ENCODE results near the gene SOX6. TPM values are rescaled to one million over a fixed set of nuclear protein-coding genes. Genes with fewer than 3 reads are reported as not detected.
A peak's percentile ranks its signal among the peaks of the same experiment; 100 is the strongest.

The SOX6 gene
- total RNA-seq, 6 experiments from 2014 or later = 3.3 to 16.1 (median 7.8) TPM

- intact Hi-C loops (cut with DNase I) = no loop called here
- Histone ChIP-seq H3K4me3 (no peak overlapping the region), H3K9me3 (no peaks in the 10 kb centered on the region), H3K36me3 (no peaks in the 10 kb centered on the region), H3K27ac (no peak overlapping the region), H3K27me3 (no peaks in the 10 kb centered on the region), H3K4me1 (no peaks in the 10 kb centered on the region)
- no peak for DNase-seq
- ATAC-seq = peak; percentile 20 to 39 (median 30)
- 54% methylated on average over 3 of the region's 3 CpGs for WGBS (ENCODE audit: insufficient coverage, low coverage, low lambda C conversion rate, missing lambda C conversion rate)
- TF ChIP-seq CTCF (IDR thresholded peaks at IDR 0.05) (no peak), POLR2A (IDR thresholded peaks at IDR 0.05) (no peak)
Measured at GRCh38 chr11:16124390-16124789, 232.0 kb downstream of the SOX6 start.

GRCh38 chr11:16121853-16122252 lies 234.5 kb downstream of the SOX6 start:
- Histone ChIP-seq H3K27ac (no peak overlapping the region), H3K4me3 (no peak overlapping the region), H3K36me3 (no peaks in the 10 kb centered on the region), H3K9me3 (no peaks in the 10 kb centered on the region), H3K27me3 (no peaks in the 10 kb centered on the region), H3K4me1 (no peaks in the 10 kb centered on the region)
- intact Hi-C loops (cut with DNase I) = no loop called here
- 77% methylated on average over 1 of the region's 1 CpG for WGBS (ENCODE audit: insufficient coverage, low coverage, low lambda C conversion rate, missing lambda C conversion rate)
- DNase-seq = no peak
- TF ChIP-seq POLR2A (IDR thresholded peaks at IDR 0.05) (no peak), CTCF (IDR thresholded peaks at IDR 0.05) (no peak)
- no peak for ATAC-seq

GRCh38 chr11:16120008-16120407 lies 236.3 kb downstream of the SOX6 start:
- TF ChIP-seq CTCF (IDR thresholded peaks at IDR 0.05) (no peak), POLR2A (IDR thresholded peaks at IDR 0.05) (no peak)
- H3K4me1 ChIP-seq = peaks cover 0 to 6% (median 2%) of the 10 kb centered on the region in 4 donors
- H3K27me3 ChIP-seq = no peaks in the 10 kb centered on the region
- intact Hi-C loops (cut with DNase I) = no loop called here
- no peaks in the 10 kb centered on the region for H3K9me3 ChIP-seq
- DNase-seq (no peak), ATAC-seq (no peak)
- no peak overlapping the region for H3K4me3 ChIP-seq
- no peaks in the 10 kb centered on the region for H3K36me3 ChIP-seq
- no peak overlapping the region for H3K27ac ChIP-seq

GRCh38 chr11:16117989-16118756 lies 238.2 kb downstream of the SOX6 start:
- ATAC-seq = no peak
- Histone ChIP-seq H3K4me3 (no peak overlapping the region), H3K27me3 (no peaks in the 10 kb centered on the region), H3K9me3 (no peaks in the 10 kb centered on the region), H3K4me1 (peaks cover 0 to 22% (median 4%) of the 10 kb centered on the region in 4 donors), H3K27ac (no peak overlapping the region), H3K36me3 (no peaks in the 10 kb centered on the region)
- no peak for TF ChIP-seq CTCF (IDR thresholded peaks at IDR 0.05)
- no peak for TF ChIP-seq POLR2A (IDR thresholded peaks at IDR 0.05)
- DNase-seq = no peak
- 69% methylated on average over 4 of the region's 4 CpGs for WGBS (ENCODE audit: insufficient coverage, low coverage, low lambda C conversion rate, missing lambda C conversion rate)
- intact Hi-C loops (cut with DNase I) = no loop called here

Data from right lobe of liver (tissue), 6 donors.